ENCODE data around the gene SFXN3.

SFXN3 gene

GRCh38 chr10:101065481-101066145, 34.6 kb downstream of the SFXN3 start:
- peak overlapping the region; percentile 81 for H3K4me3 ChIP-seq (ENCODE audit: low read depth, low read length)
- peak; percentile 44 for DNase-seq (ENCODE audit: low read depth)
- TF ChIP-seq MAX (IDR thresholded peaks at IDR 0.05; ENCODE audit: low read depth, low read length) (peak; percentile 60), POLR2A (IDR thresholded peaks at IDR 0.05; ENCODE audit: extremely low read depth, insufficient read length) (no peak), MYC (IDR thresholded peaks at IDR 0.05; ENCODE audit: low read depth, low read length) (peak; percentile 37; the same call in 1 of the 2 replicates)

DNA sequence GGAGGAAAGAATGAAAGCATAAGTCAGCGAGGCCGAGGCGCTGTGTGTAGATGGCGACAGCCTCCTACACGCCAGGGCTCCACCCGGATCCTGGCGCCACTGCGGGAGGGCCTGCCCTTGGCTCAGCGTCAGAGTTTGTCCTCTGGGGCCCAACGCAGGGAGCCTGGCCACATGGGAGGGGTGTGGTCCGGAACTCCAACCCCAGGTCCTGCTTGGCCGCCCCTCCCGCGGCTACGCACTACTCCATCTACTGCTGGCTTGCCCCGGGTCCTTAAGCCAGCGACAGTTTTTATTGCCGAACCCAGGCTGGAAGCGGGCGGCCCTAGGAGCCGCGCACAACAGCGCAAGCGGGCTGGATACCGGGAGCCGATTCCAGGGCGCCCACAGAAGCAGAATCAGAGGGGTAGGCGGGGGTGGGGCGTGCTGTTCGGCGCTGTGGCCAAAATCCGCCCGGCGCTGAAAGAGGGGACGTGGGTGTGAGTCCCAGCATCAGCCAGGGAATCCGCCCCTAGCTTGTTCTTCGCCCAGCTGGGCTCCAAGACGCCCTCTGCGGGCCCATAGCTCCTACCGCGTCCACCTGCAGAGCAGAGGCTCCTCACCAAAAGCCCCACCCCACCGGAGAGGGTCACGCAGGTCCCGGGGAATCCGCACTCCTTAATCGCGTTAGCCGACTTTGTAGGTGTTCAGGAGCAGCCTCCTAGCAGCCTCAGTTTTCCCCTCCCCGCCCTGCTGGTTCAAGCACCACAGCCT, 35.3 kb downstream of the SFXN3 start:
- TF ChIP-seq MAX (IDR thresholded peaks at IDR 0.05; ENCODE audit: low read depth, low read length) (peak; percentile 87), MYC (IDR thresholded peaks at IDR 0.05; ENCODE audit: low read depth, low read length) (peak; percentile 82), POLR2A (IDR thresholded peaks at IDR 0.05; ENCODE audit: extremely low read depth, insufficient read length) (no peak)
- TF ChIP-seq, protein P1, sequence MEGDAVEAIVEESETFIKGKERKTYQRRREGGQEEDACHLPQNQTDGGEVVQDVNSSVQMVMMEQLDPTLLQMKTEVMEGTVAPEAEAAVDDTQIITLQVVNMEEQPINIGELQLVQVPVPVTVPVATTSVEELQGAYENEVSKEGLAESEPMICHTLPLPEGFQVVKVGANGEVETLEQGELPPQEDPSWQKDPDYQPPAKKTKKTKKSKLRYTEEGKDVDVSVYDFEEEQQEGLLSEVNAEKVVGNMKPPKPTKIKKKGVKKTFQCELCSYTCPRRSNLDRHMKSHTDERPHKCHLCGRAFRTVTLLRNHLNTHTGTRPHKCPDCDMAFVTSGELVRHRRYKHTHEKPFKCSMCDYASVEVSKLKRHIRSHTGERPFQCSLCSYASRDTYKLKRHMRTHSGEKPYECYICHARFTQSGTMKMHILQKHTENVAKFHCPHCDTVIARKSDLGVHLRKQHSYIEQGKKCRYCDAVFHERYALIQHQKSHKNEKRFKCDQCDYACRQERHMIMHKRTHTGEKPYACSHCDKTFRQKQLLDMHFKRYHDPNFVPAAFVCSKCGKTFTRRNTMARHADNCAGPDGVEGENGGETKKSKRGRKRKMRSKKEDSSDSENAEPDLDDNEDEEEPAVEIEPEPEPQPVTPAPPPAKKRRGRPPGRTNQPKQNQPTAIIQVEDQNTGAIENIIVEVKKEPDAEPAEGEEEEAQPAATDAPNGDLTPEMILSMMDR (IDR thresholded peaks at IDR 0.05; ENCODE audit: low read depth, low read length), result peak; percentile 63
- peak overlapping the region; percentile 81 for H3K4me3 ChIP-seq (ENCODE audit: low read depth, low read length)
- peak; percentile 96 for DNase-seq (ENCODE audit: low read depth)

GRCh38 chr10:101066896-101067355, 35.9 kb downstream of the SFXN3 start:
- TF ChIP-seq, protein P1 (IDR thresholded peaks at IDR 0.05; ENCODE audit: low read depth, low read length), result no peak
- TF ChIP-seq MYC (IDR thresholded peaks at IDR 0.05; ENCODE audit: low read depth, low read length) (no peak), POLR2A (IDR thresholded peaks at IDR 0.05; ENCODE audit: extremely low read depth, insufficient read length) (no peak), MAX (IDR thresholded peaks at IDR 0.05; ENCODE audit: low read depth, low read length) (no peak)
- H3K4me3 ChIP-seq (ENCODE audit: low read depth, low read length), result peak overlapping the region; percentile 81
- no peak for DNase-seq (ENCODE audit: low read depth)

- peak; percentile 95 for DNase-seq (ENCODE audit: low read depth)
- TF ChIP-seq POLR2A (IDR thresholded peaks at IDR 0.05; ENCODE audit: extremely low read depth, insufficient read length), result peak; percentile 57
- TF ChIP-seq, protein P1 (IDR thresholded peaks at IDR 0.05; ENCODE audit: low read depth, low read length), result peak; percentile 93
- peak; percentile 75 for TF ChIP-seq MAX (IDR thresholded peaks at IDR 0.05; ENCODE audit: low read depth, low read length)
- peak; percentile 66 for TF ChIP-seq MYC (IDR thresholded peaks at IDR 0.05; ENCODE audit: low read depth, low read length)
- H3K4me3 ChIP-seq (ENCODE audit: low read depth, low read length), result peak overlapping the region; percentile 81
Measured at GRCh38 chr10:101067356-101068083, 36.5 kb downstream of the SFXN3 start.

GRCh38 chr10:101069441-101069840, 38.4 kb downstream of the SFXN3 start:
- DNase-seq (ENCODE audit: low read depth), result no peak
- H3K4me3 ChIP-seq (ENCODE audit: low read depth, low read length), result no peak overlapping the region
- TF ChIP-seq POLR2A (IDR thresholded peaks at IDR 0.05; ENCODE audit: extremely low read depth, insufficient read length), result no peak
- TF ChIP-seq, protein P1 (IDR thresholded peaks at IDR 0.05; ENCODE audit: low read depth, low read length), result no peak
